Peyer's patch (tissue), 4 donors: ENCODE results near the gene RBMX2.

Experiments
- POLR2A ChIP-seq, 2 donors: fragments of 450-650 bp; IDR thresholded peaks; one replicate each; pipeline ENCODE4 v1.5.1; 2017; ENCODE audit warnings: antibody characterized with exemption in 2 of 2, mild to moderate bottlenecking in 2 of 2, moderate library complexity in 2 of 2
- TF ChIP-seq, protein P1 (sequence below), 6 experiments: fragments of 450-650 bp in 4 of 6; fragments of 200-600 bp in 2 of 6; sonication (generic) in 1 of 6; IDR thresholded peaks; one replicate each; pipeline ENCODE4 v1.5.1; 2017 to 2019; ENCODE audit warnings: antibody characterized with exemption in 6 of 6, mild to moderate bottlenecking in 3 of 6, moderate library complexity in 1 of 6

DNA sequence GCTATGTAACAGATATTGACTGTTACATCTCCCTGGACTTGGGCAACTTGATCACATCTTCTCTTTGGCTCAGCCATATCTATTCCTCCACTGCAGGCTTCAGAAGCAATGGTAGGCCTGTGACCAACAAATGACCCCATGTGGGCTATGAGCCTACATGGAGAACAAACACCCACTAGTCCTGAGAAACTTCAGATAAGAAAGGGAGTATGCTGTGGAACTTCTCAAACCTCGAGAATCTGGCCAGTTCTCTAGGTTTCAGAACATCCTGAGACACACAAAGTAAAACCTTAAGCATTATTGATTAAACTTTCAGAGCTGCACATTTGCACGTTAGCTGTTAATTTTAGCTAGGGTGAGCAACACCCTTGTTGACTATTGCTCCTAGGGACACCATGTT lies 16.3 kb downstream of the RBMX2 start:
- TF ChIP-seq, protein P1, sequence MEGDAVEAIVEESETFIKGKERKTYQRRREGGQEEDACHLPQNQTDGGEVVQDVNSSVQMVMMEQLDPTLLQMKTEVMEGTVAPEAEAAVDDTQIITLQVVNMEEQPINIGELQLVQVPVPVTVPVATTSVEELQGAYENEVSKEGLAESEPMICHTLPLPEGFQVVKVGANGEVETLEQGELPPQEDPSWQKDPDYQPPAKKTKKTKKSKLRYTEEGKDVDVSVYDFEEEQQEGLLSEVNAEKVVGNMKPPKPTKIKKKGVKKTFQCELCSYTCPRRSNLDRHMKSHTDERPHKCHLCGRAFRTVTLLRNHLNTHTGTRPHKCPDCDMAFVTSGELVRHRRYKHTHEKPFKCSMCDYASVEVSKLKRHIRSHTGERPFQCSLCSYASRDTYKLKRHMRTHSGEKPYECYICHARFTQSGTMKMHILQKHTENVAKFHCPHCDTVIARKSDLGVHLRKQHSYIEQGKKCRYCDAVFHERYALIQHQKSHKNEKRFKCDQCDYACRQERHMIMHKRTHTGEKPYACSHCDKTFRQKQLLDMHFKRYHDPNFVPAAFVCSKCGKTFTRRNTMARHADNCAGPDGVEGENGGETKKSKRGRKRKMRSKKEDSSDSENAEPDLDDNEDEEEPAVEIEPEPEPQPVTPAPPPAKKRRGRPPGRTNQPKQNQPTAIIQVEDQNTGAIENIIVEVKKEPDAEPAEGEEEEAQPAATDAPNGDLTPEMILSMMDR (IDR thresholded peaks at IDR 0.05), result no peak
- no peak for TF ChIP-seq POLR2A (IDR thresholded peaks at IDR 0.05)
